ENCODE data around the gene EIF4A2.

Gene EIF4A2

DNA sequence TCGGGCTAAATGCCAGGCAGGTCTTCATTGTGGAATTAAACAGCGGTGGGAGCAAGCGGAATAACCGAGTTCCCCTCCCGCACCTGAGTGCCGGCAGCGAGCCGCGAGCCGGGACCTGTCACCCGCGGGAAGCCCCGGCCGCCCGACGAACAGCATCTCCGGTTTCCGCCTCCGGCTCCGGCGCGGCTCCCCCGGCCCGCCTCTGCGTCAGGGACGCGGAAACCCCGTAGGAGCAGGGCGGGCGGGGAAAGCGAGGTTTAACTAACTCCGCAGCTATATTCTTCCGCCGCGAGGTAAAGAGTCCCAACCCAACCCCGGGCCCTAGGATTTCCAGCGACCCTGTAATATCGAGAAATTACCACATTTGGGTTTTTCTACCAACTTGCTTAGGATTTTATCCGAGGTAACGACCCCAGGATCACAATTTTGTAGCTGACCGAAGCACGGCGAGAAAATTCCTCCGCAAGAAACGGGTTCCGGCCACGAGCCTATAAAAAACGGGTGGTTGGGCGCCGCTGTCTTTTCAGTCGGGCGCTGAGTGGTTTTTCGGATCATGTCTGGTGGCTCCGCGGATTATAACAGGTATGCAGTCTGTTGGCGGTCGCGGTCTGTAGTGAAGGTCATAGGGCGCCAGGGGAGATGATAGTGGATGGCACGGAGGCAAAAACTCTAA is at the start of gene EIF4A2:
Gene EIF4A2, plus strand, starts transcription at position 520 of the 673 bp plus-strand sequence. Its CDS starts 34 bp downstream, at position 554.
- DNase-seq: peak; percentile 88 to 91

DNA sequence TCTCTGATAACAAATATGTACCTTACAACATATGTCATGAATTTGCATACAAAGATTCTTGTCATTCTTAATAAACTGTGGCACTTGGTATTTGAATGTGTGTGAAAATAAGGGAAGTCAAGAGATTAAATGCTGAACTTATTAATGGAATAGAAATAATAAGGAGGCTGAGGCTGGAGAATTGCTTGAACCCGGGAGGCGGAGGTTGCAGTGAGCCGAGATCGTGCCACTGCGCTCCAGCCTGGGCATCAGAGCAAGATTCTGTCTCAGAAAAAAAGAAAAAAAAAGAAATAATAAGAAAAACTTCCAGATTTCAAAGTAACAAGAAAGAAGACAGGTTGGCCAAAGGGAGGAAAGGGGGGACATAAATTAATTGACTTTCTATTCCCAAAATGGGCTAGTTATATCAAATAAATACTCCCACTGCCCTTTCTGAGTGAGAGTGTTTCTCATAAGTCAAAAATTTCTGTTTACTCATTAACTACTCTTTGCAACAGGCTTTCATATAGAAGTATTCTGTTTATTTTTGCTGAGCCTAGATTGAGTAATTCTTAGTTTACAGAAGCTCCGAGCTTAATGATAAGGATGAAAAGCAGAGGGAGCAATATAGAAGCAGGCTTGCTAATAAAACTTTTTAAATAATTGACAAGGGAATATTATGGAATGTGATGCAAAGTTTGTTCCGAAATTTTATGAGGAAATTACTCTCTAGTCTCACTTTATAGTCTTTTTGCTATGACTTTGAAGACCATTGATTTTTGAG is 40.6 kb upstream of the EIF4A2 start:
- no peak for DNase-seq

DNA sequence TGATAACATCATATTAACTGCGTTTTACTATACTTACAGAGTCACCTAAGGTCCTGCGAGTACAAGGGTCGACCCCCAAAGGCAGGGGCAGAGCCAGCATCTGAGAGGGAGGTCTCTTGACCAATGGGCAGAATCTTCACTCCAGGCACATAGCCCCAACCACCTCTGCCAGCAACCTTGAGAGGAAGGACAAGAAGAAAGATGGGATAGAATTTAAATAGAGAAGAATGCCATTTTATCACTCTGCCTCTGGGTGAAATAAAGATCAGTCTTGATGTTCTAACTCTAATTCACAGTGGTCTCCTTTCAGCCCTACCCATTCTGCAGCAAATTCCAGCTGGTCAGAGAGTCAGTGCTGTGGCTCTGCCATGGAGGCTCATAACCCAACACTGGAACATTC is 39.7 kb upstream of the EIF4A2 start:
- no peak for DNase-seq

DNA sequence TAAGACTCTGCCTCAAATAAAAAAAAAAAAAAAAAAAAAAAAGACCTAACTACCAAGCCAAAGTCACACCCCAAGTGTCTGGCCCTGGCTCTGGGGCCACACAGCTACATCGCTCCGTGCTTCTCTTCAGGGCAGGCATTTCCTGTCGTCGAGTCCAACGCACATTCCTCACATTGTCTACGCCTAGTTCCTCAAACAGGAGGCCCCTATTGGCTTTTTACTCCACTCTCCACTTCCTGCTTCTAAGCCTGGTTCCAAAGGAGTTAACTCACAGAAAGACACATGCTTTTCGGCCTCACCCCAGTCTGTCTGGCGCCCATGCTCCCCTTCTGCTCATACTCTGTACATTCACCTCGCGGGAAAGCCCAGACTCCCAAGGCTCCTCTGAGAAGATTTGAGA is 37.4 kb upstream of the EIF4A2 start:
- no peak for DNase-seq

DNA sequence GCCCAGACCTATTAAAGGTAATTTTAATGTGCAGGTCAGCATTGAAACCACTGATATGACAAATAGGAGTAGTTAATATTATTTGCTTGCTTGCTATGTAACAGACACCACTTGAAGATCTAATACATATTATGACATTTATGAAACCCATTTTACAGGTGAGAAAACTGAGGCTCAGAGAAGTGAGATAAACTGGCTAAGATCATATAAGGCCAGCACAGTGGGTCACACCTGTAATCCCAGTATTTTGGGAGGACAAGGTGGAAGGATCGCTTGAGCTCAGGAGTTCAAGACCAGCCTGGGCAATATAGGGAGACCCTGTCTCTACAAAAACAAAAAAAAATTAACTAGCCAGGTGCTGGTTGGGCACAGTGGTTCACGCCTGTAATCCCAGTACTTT is 33.1 kb upstream of the EIF4A2 start:
- DNase-seq: no peak

DNA sequence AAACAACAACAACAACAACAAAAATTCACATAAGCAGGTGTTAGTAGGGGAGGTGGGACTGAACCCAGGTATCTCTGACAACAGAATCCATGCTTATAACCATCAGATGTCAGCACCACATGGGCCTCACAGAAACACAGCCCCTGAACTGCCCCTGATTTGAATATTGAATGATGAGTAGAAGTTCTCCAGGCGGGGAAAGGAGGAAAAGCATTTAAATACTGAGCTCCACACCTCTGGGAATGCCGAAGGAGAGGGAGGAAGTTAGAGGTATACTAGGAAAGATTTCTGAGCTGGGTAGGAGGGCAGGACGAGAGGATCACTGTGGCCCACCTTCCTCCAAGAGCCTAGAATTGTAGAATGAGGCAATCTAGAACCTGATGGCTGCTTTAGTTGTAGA is 31.9 kb upstream of the EIF4A2 start:
- DNase-seq: no peak

DNA sequence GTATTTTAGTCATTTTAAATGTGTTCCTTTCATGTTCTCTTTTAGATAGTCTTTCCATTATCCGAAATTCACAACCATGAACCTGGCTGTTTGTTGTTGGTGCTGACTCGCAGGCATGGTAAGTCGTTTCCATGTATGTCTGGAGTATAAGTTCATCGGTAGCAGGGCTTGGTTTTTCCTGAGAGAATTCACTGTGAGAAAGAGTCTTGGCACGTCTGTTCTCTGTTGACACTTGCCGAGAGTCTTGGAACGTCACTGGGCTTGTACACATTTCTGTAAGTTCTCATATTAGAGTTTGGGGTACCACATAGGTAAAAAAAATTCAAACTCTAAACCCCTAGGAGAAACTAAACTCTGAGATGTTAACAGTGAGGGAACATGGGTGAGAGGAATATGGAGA is 29.4 kb upstream of the EIF4A2 start:
- DNase-seq: no peak

DNA sequence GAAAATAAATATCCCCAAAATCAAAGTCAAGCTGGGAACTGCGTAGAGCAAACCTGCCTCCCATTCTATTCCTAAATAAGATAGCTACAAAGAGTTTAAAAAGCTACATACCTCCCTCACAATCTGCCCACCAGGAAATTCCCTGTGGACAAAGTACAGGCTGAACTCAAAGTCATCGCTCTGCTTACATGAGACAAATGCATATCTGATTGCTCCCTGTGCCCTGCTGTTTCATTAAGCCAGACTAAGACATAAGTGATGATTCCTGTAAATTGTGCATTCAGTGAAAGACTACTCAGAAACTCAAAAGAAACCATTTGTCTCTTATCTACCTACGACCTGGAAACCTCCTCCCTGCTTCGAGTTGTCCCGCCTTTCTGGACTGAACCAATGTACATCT is 28.5 kb upstream of the EIF4A2 start:
- no peak for DNase-seq

DNA sequence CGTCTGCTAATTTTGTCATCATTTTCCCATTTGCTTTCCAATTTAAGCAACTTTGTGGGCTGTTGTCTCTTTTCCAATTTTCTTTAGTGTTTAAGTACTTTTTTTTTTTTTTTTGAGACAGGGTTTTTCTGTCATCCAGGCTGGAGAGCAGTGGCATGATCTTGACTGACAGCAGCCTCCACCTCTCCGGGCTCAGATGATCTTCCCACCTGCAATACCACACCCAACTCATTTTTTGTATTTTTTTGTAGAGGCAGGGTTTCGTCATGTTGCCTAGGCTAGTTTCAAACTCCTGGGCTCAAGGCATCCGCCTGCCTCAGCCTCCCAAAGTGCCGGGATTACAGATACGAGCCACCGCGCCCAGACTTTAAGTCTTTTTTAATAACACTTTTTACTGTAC is 26.2 kb upstream of the EIF4A2 start:
- DNase-seq: no peak

DNA sequence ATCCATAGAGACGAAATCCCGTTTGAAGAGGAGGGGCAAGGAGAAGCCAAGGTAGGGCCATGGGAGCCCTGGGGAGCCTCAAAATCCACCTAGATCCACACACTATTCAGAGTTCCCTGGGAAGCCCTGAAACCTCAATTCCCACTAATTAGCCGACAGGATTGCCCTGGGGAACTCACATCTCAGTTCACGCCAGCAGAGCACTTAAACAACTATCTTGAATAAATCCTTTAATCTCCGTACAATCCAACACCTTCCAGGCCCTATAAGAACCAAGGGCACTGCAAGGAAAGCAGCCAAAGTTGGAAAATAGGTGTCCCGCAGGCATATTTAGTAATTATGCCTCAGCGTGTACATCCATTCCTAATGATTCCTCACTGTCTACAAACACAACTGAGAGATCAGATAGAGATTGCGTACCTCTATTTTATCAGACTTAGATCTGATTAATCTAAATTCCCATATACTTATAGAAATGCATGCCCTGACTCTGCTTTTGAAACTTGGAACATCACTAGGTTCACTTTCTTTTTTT is 25.6 kb upstream of the EIF4A2 start:
- no peak for DNase-seq

DNA sequence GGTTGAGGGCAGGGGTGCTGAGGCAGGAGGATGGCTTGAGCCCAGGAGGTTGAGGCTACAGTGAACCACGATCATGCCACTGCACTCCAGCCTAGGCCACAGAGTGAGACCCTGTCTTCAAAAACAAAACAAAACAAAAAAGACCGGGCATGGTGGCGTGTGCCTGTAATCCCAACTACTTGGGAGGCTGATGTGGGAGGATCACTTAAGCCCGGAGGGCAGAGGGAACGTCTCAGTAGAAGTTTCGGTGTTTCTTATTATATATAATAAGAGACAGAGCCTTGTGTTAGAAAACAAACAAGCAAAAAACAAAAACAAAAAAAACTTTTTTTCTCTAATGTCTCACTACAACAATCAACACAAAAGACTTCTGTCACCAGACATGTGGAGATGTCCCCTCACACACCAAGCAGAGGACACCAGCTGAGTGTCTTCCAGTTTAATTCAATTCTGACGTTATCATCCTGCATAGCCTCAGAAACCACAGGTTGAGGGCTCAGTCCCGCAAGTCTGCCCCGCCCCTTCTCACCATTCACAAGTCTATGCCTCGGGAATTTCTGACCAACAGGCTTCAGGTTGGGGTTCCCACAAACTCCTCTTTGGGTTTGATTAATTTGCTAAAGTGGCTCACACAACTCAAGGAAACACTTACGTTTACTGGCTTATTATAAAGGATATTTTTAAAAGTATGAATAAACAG is 24.0 kb upstream of the EIF4A2 start:
- DNase-seq: no peak

DNA sequence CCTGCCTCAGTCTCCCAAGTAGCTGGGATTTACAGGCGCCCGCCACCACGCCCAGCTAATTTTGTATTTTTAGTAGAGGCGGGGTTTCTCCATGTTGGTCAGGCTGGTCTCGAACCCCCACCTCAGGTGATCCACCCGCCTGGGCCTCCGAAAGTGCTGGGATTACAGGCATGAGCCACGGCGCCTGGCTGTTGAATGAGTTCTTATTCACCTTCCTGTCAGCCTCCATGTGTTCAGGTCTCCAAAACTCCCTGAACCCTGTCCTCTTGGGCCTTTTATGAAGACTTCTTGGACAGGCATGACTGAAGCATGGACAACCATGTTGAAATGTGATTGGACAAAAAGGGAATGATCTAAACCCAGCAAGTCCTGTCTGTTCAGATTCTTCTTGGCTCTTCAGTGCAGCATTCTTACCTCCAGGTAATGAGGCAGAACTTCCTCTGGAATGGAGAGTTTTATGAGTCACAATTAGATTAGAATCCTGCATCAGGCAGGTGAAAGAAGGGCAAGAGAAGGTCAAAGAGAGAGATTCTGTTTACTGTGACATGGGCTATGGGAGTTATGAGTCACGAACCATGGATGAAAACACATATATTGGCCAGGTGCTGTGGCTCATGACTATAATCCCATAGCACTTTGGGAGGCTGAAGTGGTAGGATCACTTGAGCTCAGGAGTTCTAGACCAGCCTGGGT is 23.1 kb upstream of the EIF4A2 start:
- DNase-seq: no peak

DNA sequence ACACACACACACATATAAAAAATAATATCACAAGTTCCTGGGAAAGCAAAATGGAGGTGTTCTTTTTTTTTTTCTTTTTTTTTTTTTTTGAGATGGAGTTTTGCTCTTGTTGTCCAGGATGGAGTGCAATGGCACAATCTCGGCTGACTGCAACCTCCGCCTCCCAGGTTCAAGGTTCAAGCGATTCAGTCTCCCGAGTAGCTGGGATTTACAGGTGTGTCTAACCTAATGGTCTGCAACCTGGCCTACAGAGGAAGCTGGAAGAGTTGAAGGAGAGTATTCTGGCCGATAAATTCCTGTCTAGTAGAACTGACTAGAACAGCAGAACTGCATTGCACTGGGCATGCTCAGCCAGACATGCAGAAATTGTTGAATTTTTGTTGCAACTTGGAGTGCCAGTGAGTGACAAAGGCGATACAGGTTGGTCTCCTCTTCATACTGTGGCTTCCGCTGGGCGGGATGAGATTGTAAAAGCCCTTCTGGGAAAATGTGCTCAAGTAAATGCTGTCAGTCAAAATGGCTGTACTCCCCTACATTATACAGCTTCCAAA is 22.4 kb upstream of the EIF4A2 start:
- DNase-seq: no peak

DNA sequence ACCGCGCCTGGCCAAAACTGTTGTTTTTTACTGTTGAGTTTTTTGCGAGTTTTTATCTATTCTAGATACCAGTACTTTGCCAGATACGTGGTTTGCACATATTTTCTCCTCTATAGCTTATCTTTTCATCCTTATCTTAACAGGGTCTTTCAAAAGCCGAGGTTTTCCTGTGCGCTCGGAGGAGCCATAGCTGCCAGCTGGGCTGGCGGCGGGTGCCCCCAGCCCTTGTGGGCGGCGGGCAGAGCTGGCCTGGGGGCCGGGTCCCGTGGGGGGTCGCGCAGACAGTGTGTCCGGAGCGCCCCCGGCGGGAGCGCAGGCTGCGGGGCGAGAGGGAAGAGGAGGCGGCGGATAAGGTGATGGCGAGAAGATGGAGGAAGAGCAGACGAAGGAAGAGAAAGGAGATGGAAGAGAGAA is 11.1 kb upstream of the EIF4A2 start:
- DNase-seq: no peak

DNA sequence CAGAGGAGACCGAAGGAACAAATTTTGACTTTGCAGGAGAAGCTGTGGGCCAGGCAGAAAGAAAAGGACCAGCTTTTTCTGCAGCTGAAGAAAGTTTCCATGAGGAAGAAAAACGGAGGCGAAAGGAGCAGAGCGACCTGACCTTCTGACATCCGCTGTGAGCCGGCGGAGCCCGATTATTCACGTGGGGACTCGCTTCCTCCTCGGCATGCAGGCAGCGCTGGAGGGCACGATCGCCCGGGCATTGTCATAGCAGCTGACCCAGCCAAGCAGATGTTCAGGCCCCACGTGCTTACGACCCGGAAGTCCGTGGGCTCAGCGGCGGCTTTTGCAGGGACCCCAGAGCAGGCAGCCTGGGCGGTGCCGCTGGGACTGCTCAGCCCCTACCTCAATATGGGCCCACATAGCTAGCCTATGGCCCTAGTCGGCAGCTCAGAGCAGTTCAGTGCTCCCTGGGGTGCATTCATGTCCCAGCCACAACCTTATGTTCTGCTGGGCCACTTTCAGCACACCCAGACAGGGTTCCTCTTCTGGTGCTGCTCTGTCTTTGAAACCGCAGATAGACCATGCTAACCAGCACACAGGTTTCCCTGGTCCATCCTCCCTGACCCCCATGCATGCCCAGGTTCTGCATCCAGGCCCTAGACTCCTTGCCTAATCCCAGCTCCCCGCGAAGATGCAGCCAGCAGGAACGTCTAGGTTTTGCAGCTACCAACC is 10.5 kb upstream of the EIF4A2 start:
- DNase-seq: peak; percentile 74 to 81

DNA sequence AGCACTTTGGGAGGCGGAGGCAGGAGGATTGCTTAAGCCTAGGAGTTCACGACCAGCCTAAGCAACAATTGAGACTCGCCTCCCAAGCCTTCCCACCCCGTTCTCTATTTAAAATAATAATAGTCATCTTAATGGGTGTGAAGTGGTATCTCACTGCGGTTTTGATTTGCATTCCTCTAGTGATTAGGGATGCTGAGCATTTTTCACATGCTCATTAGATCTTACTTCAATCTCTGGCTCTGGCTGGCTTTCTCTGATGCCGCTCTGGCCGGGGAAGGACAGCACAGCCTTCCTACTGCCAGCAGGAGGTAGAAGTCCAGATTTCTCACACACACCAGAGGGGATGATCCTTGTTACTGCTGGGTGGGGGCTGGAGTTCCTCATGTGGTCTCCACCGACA is 7.4 kb upstream of the EIF4A2 start:
- DNase-seq: no peak

DNA sequence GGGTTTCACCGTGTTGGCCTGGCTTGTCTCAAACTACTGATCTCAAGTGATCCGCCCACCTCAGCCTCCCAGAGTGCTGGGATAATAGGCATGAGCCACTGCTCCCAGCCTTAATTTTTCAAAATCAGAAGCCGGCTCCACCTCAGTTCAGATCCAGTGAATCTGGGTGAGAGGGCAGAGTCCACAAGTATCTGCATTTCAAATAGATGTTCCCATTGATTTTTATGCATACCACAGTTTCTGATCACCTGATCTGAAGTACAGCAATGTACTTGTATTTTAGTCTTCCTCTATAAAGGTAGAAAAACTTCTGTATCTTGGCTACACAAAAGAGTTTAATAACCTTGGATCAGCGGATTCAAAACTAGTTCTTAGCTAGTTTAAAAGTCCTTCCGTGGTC is 4.2 kb upstream of the EIF4A2 start:
- no peak for DNase-seq

DNA sequence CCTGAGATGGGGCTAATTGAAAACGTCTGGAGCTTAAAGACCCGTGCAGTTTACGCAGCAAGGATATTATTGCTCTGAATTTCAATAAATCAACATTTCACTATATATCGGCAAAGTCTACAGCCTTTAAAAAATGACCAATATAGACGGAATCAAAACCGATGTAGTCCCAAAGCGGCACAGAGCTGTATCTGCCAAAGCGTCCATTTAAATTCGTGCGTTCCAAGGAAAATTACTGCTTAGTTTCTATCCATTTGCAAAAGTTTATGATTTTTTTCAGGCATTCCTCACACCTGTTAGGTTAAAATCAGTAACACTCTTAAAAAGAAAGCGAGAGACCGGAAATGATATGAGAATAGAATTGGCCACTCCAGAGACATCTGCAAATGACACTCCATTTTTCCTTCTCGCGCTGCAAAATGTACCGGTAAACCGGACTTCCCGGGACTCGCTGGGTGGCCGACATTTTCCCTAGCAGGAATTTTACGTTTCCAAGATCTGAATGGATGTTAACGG is 777 bp upstream of the EIF4A2 start:
- DNase-seq: no peak

DNA sequence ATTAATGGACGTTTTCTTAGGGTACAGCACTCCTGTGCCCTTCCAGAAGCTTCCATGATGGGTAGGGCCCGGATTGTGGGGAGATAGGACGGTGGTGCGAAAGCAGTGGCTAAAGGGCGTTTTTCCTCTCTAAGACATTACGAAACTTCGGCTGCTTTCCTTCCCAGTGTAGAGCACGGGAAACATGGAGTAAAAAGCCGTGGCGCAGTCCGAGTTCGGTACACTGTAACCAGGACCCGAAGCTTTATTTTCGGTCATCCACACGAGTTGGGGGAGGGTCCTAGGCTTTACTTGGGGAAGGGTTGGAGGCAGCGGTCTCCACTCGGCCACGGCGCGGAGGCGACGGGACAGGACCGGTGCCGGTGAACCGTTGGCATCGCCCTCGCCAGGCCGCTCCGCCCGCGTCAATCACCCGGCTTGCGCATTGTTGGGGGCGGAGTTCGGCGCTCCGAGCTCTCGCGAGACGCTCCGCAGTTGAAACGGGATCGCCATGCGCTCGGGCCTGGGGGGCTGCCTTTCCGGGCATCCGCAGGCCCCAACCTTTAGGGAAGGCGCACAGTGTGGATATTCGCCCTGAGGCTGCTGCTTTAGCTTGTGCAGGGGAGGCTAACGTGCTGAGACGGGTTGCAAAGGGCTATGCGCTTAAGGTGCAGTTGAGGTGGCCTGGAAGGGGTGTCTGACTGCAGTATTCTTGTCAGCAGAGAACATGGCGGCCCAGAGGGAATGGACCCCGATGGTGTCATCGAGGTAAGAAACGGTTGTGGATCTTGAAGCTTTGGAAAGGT is 546 bp downstream of the EIF4A2 start:
- DNase-seq: peak; percentile 71 to 77

DNA sequence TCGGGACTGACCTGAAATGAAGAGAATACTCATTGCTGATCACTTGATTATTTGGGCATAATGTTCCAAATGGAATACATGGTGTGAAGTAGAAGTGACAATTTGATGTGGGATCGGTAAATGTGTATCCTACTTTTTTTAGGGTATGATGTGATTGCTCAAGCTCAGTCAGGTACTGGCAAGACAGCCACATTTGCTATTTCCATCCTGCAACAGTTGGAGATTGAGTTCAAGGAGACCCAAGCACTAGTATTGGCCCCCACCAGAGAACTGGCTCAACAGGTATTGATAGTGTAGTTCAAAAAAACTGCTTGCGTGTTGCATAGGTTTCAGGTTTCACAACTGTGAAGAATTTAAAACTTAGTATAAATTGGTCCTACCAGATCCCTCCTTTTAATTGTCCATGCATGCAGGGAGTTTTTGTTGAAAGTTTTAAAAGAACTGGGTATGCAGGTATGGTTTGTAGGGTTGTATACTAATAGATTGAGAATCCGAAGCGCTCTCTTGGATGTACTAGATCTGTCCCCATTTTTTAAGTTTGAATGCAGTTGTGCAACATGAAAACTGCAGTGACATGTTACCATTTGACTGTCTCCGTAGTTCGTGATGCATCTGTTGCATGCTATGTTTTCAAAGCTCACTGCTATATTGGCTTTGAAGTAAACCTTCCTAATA is 1.6 kb downstream of the EIF4A2 start:
- no peak for DNase-seq
